CD4-positive, alpha-beta T cell treated with Interleukin-21 for 1 hour (primary cell): ENCODE measurements around the gene PSORS1C2.
A peak's percentile ranks its signal among the peaks of the same experiment; 100 is the strongest.
"Not testable (repeated sequence)": the region's sequence is repeated elsewhere in the genome, so short reads cannot be mapped to it uniquely, and the experiment has no call there.

Source experiments
- DNase-seq: peaks from one replicate; pipeline ENCODE4 v3.0.0-alpha.2; 2020

The PSORS1C2 gene

GRCh38 chr6:31165064-31165832 is 26.4 kb upstream of the PSORS1C2 start:
- DNase-seq, result not testable (repeated sequence)

GRCh38 chr6:31164475-31165063 is 25.7 kb upstream of the PSORS1C2 start:
- DNase-seq, result not testable (repeated sequence)

DNA sequence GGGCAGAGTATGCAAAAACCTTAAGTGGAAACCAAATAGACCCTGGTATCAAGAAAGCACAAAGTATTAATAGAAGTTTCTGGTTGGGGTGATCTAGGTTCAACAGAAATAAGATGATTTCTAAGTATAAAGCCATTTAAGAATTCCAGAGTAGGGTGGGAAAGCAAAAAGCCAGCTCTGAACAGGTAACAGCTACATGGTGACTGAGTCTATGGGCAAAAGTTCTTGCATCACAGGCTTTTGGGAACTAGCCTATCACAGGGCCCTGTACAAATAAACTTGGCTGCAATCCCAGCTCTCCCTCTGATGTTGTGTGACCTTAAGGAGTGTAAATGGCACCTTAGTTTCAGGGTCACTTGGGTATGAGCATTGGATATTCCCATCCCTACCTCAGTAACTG is 25.1 kb upstream of the PSORS1C2 start:
- no peak for DNase-seq

DNA sequence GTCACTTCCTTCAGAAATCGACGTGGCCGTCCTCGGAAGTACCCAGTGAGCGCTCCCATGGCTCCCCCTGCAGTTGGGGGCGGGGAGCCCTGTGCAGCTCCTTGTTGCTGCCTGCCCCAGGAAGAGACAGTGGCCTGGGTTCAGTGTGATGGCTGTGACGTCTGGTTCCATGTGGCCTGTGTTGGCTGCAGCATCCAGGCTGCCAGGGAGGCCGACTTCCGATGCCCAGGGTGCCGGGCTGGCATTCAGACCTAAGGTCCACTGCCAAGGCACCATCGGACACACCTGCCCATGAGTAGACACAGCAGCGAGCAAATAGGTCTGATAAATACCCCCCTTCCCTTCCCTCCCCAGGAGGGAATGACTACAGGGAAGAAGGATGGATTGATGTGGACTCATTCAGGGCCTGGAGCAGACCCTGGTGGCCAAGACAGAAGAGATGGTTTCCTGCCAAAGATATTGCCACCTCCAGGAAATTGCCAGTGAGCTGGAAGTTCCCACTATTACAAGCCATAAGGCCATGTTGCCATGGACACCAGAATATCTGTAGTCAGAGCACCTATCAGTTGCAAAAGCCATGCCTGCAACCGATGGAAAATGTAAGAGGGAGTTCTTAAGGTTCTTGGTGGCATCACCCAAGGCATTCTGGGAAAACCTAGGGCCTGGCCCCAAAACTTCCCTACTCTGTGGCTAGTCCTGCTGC is 23.7 kb upstream of the PSORS1C2 start:
- no peak for DNase-seq

GRCh38 chr6:31161216-31162126 is 22.6 kb upstream of the PSORS1C2 start:
- DNase-seq, result no peak

- peak; percentile 30 for DNase-seq
Observed at GRCh38 chr6:31158863-31159855, 20.3 kb upstream of the PSORS1C2 start.

GRCh38 chr6:31158140-31158862 is 19.4 kb upstream of the PSORS1C2 start, which contains the start of gene TCF19:
TCF19 (plus strand) TSS chr6:31158589; CDS start chr6:31159470, 881 bp downstream.
- DNase-seq, result peak; percentile 99

- DNase-seq, result no peak
Observed at GRCh38 chr6:31157513-31158139, 18.8 kb upstream of the PSORS1C2 start, which contains the start of gene CCHCR1. CCHCR1 (minus strand) TSS chr6:31157802; CDS start chr6:31157600, 202 bp downstream.

DNA sequence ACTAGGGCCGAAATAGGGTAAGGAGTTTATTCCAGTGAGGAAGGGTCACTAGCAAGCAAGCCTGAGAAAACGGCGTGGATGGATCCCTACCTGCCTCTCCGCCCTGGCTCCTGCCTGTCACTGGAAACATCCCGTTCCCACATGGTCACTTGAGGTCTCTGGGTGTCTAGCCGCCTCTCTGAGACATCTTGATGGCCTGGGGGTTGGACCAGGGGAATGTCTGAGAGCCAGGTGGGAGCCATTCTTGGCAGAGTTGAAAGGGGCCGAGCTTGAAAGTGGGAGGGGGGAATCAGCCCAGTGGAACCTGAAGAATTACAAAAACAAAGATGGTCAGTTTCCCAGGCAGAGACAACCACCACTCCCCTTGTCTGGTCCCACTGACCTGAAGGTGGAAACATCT is 17.8 kb upstream of the PSORS1C2 start:
- no peak for DNase-seq

- no peak for DNase-seq
Observed at GRCh38 chr6:31154436-31154835, 15.6 kb upstream of the PSORS1C2 start.

DNA sequence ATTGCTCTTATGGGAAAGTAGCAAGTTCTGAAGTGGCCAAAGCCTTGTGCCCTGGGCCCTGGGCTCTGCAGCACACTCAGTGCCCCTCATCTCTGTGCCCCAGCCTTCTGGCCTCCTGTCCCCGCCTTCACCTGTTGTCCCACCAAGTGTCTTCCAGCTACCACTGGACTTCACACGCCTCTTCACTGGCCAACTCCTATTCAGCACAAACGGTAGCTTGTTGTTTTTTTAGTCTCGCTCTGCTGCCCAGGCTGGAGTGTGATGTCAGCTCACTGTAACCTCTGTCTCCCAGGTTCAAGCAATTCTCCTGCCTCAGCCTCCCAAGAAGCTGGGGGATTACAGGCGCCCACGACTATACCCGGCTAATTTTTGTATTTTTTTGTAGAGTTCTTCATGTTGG is 13.9 kb upstream of the PSORS1C2 start:
- DNase-seq, result no peak

GRCh38 chr6:31149827-31150447 is 11.1 kb upstream of the PSORS1C2 start:
- no peak for DNase-seq

GRCh38 chr6:31145386-31145785 is 6.5 kb upstream of the PSORS1C2 start:
- DNase-seq, result no peak

DNA sequence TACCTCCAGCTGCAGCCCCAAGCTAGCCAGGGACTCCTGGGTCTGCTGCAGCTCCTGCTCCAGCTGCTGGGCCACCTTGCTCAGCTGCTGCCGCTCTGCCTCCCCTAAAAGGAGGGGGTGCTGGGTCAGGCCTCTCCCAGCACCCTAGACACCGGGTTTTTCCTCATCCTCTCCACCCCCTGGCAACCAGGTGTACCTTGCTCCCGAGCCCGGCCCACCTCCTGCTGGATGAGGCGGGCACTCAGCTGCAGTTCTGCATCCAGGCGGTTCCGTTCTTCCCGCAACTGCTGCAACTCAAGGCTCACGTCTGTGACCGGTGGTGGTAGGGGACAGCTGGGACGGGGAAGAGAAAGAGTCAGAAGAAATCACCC is 6.1 kb upstream of the PSORS1C2 start:
- no peak for DNase-seq

DNA sequence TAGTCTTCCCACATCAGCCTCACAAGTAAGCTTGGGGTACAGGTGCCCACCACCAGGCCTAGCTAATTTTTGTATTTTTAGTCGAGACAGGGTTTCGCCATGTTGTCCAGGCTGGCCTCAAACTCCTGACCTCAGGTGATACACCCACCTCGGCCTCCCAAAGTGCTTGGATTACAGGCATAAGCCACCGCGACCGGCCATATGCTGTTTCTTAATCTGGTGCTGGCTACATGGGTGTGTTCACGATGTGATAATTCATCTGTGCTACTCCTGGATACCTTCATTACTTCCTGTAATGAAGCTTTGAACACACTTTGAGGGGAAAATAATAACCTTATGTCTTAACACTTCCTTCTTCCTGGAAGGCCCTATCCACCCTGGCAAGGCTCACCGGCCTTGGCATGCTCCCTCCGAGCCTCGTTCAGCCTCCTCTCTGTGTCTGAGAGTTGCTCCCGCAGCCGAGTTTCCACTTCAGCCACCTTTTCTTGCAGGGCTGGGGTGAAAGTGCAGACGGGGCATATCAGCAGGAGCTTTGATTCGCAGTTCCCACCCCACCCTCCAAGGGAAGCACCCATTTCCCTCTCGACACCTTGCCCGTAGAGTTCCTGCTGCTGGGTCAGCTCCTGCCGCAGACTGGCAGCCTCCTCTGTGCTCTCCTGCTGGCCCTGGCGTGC is 5.6 kb upstream of the PSORS1C2 start:
- DNase-seq, result no peak

DNA sequence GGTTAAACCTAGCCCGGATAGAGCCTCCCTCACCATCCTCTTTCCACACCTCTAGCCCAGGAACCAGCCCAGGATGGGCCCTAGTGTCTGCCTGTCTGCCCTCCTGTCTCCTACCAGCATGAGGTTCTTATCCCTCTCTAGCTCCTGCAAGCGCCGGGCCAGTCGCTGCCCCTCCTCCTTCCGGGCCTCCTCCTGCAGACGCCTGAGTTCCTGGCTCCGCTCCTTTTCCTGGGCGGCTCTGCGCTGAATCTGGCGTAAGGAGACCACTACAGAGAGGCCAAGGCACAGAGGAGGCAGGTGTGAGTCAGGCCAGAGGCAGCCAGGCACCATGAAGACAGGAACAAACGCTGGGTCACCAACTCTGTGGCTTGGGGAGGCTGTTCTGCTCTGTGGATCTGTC is 4.3 kb upstream of the PSORS1C2 start:
- no peak for DNase-seq

- DNase-seq, result no peak
Observed at GRCh38 chr6:31142361-31142761, 3.5 kb upstream of the PSORS1C2 start.

- DNase-seq, result no peak
Observed at GRCh38 chr6:31140643-31141042, 1.8 kb upstream of the PSORS1C2 start.

GRCh38 chr6:31139599-31139998 is 733 bp upstream of the PSORS1C2 start:
- no peak for DNase-seq
